Progenitor cell of endocrine pancreas (in vitro differentiated cells): Measurements from ENCODE around the gene HIP1. TPM values are rescaled to one million over a fixed set of nuclear protein-coding genes. Genes with fewer than 3 reads are reported as not detected.
"Not testable (repeated sequence)": the region's sequence is repeated elsewhere in the genome, so short reads cannot be mapped to it uniquely, and the experiment has no call there.

Experiments
- DNase-seq: peaks from one replicate; pipeline ENCODE4 v3.0.0; 2021; ENCODE audit warnings: low spot score; ENCODE audit not compliant: unreplicated experiment
- H3K27ac Mint-ChIP-seq: 2 replicates; pipeline ENCODE4 v1.8.0; 2021; ENCODE audit warnings: mild to moderate bottlenecking, moderate library complexity, mixed read lengths
- H3K27me3 Mint-ChIP-seq: 2 replicates; pipeline ENCODE4 v1.8.0; 2021; ENCODE audit warnings: mixed read lengths
- H3K36me3 Mint-ChIP-seq: 2 replicates; pipeline ENCODE4 v1.8.0; 2022; ENCODE audit warnings: mixed read lengths; ENCODE audit not compliant: insufficient read depth
- H3K4me1 Mint-ChIP-seq: 2 replicates; pipeline ENCODE4 v1.8.0; 2021; ENCODE audit warnings: low read depth, mixed read lengths
- H3K4me3 Mint-ChIP-seq: 2 replicates; pipeline ENCODE4 v1.8.0; 2021; ENCODE audit warnings: low read depth, mild to moderate bottlenecking, moderate library complexity, mixed read lengths
- H3K9me3 Mint-ChIP-seq: 2 replicates; pipeline ENCODE4 v1.8.0; 2021; ENCODE audit warnings: low read depth, mixed read lengths
- CTCF ChIP-seq: fragments of 200-600 bp; sonication (generic); IDR thresholded peaks from one replicate; pipeline ENCODE4 v1.5.0; 2021; ENCODE audit warnings: antibody characterized with exemption, mild to moderate bottlenecking; ENCODE audit not compliant: unreplicated experiment
- total RNA-seq: library from RNA; stranded (reverse); gene quantifications from 2 replicates; pipeline ENCODE4 v1.2.1, GENCODE V29; 2021

Gene HIP1
- total RNA-seq, 1 donor from 2014 or later: 66.6 TPM

- Mint-ChIP-seq H3K27me3 (no peaks in the 10 kb centered on the region), H3K4me3 (no peak overlapping the region), H3K9me3 (no peaks in the 10 kb centered on the region), H3K27ac (no peak overlapping the region), H3K36me3 (peaks cover 5% of the 10 kb centered on the region), H3K4me1 (no peaks in the 10 kb centered on the region)
- no peak for TF ChIP-seq CTCF
- no peak for DNase-seq
Observed at GRCh38 chr7:75596727-75597614, 141.8 kb downstream of the HIP1 start.

GRCh38 chr7:75595766-75596165 is 143.0 kb downstream of the HIP1 start:
- no peaks in the 10 kb centered on the region for H3K9me3 Mint-ChIP-seq
- H3K27me3 Mint-ChIP-seq: no peaks in the 10 kb centered on the region
- peaks cover 9% of the 10 kb centered on the region for H3K36me3 Mint-ChIP-seq

GRCh38 chr7:75593500-75594184 is 145.1 kb downstream of the HIP1 start:
- H3K4me1 Mint-ChIP-seq: not testable (repeated sequence)

More at GRCh38 chr7:75595766-75596165, 143.0 kb downstream of the HIP1 start:
- no peak for DNase-seq
- TF ChIP-seq CTCF: no peak
- no peak overlapping the region for H3K27ac Mint-ChIP-seq
- no peak overlapping the region for H3K4me3 Mint-ChIP-seq
- no peaks in the 10 kb centered on the region for H3K4me1 Mint-ChIP-seq

GRCh38 chr7:75591467-75592255 is 147.1 kb downstream of the HIP1 start:
- H3K36me3 Mint-ChIP-seq: peaks cover 25% of the 10 kb centered on the region
- H3K4me1 Mint-ChIP-seq: no peaks in the 10 kb centered on the region
- no peak overlapping the region for H3K4me3 Mint-ChIP-seq
- H3K9me3 Mint-ChIP-seq: no peaks in the 10 kb centered on the region
- H3K27ac Mint-ChIP-seq: no peak overlapping the region
- DNase-seq: no peak
- no peaks in the 10 kb centered on the region for H3K27me3 Mint-ChIP-seq
- no peak for TF ChIP-seq CTCF

More at GRCh38 chr7:75593500-75594184, 145.1 kb downstream of the HIP1 start:
- H3K9me3 Mint-ChIP-seq, H3K27me3 Mint-ChIP-seq, H3K27ac Mint-ChIP-seq, DNase-seq, H3K4me3 Mint-ChIP-seq: not testable (repeated sequence)
- H3K36me3 Mint-ChIP-seq: peaks cover 19% of the 10 kb centered on the region

GRCh38 chr7:75590373-75591005 is 148.3 kb downstream of the HIP1 start:
- no peaks in the 10 kb centered on the region for H3K9me3 Mint-ChIP-seq
- DNase-seq: no peak
- peak overlapping the region; percentile 67 for H3K27ac Mint-ChIP-seq
- H3K27me3 Mint-ChIP-seq: no peaks in the 10 kb centered on the region
- H3K4me1 Mint-ChIP-seq: no peaks in the 10 kb centered on the region
- peaks cover 30% of the 10 kb centered on the region for H3K36me3 Mint-ChIP-seq
- no peak for TF ChIP-seq CTCF
- H3K4me3 Mint-ChIP-seq: no peak overlapping the region
